Stomach (tissue), 4 donors: Measurements from ENCODE around the gene MMS19.

ENCODE experiments used
- EP300 ChIP-seq: sonication (generic); formaldehyde crosslinking; IDR thresholded peaks from one replicate; pipeline ENCODE4 v1.6.1; 2017; ENCODE audit warnings: antibody characterized with exemption
- POLR2A ChIP-seq, 4 donors: fragments of 450-650 bp; IDR thresholded peaks; one replicate each; pipeline ENCODE4 v1.6.1; 2016; ENCODE audit warnings: antibody characterized with exemption in 4 of 4, control low read depth in 2 of 4, mild to moderate bottlenecking in 1 of 4, moderate library complexity in 1 of 4
- POLR2AphosphoS5 ChIP-seq, 3 donors: sonication (generic); formaldehyde crosslinking; IDR thresholded peaks; one replicate each; pipeline ENCODE4 v1.6.1; 2016; ENCODE audit warnings: antibody characterized with exemption in 3 of 3
- TF ChIP-seq, protein P1 (sequence below), 7 experiments: fragments of 450-650 bp in 4 of 7; fragments of 200-600 bp in 3 of 7; sonication (generic) in 3 of 7; IDR thresholded peaks; one replicate each; pipeline ENCODE4 v1.5.1; 2016 to 2019; ENCODE audit warnings: antibody characterized with exemption in 7 of 7, control low read depth in 2 of 7, mild to moderate bottlenecking in 1 of 7

DNA sequence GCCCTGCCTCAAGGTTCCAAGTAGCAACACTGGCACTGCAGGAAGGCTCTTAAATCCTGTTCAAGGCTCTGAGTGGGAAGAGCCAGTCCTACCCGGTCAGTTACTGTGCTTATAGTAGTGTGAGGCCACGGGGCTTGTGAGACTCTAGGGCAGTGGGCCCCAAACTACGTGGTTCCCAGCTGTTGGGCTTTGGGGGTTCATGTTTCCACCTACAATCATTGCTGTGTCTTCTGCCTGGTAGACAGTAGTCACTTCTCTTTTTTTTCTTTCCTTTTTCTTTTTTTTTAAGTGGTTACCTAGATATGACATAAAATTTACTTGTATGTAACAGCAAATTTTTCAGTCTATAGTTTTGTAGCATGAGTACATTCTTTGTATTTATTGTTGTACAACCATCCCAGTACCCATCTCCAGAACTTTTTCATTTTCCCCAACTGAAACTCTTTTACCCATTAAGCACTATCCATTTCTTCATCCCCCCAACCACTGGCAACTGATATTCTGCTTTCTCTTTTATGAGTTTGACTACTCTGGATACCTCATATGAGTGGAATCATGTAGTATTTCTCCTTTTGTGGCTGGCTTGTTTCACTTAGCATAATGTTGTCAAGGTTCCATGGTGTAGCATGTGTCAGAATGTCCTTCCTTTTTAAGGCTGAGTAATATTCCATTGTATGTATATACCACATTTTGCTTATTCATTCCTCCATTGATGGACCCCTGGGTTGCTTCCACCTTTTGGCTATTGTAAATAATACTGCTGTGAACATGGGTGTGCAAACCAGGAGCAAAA lies 8.2 kb upstream of the MMS19 start:
- TF ChIP-seq, protein P1, sequence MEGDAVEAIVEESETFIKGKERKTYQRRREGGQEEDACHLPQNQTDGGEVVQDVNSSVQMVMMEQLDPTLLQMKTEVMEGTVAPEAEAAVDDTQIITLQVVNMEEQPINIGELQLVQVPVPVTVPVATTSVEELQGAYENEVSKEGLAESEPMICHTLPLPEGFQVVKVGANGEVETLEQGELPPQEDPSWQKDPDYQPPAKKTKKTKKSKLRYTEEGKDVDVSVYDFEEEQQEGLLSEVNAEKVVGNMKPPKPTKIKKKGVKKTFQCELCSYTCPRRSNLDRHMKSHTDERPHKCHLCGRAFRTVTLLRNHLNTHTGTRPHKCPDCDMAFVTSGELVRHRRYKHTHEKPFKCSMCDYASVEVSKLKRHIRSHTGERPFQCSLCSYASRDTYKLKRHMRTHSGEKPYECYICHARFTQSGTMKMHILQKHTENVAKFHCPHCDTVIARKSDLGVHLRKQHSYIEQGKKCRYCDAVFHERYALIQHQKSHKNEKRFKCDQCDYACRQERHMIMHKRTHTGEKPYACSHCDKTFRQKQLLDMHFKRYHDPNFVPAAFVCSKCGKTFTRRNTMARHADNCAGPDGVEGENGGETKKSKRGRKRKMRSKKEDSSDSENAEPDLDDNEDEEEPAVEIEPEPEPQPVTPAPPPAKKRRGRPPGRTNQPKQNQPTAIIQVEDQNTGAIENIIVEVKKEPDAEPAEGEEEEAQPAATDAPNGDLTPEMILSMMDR (IDR thresholded peaks at IDR 0.05) = no peak
- TF ChIP-seq POLR2A (IDR thresholded peaks at IDR 0.05) (no peak), EP300 (no peak), POLR2AphosphoS5 (IDR thresholded peaks at IDR 0.05) (no peak)
